Endometrial microvascular endothelial cells (primary cell): ENCODE measurements around the gene LRRFIP2. TPM values are rescaled to one million over a fixed set of nuclear protein-coding genes. Genes with fewer than 3 reads are reported as not detected.

Experiments used
- total RNA-seq: library from RNA; depleted of rRNA; stranded (reverse); fragments of >200 nt; gene quantifications from one replicate; pipeline ENCODE4 v1.2.3, GENCODE V29; 2015; ENCODE audit errors: inconsistent ontology term

The LRRFIP2 gene
- total RNA-seq, 1 donor from 2014 or later, result 47.3 TPM

Other genes with a start within 250 kb of the LRRFIP2 start
- gene TRANK1, start 229.5 kb downstream of the LRRFIP2 start, total RNA-seq, result 6.2 TPM
- gene EPM2AIP1, start 181.5 kb downstream of the LRRFIP2 start, total RNA-seq, result 8.8 TPM
- 36.3 TPM for gene MLH1, start 181.1 kb downstream of the LRRFIP2 start, total RNA-seq
- 31.5 TPM for gene GOLGA4, start 68.7 kb upstream of the LRRFIP2 start, total RNA-seq